H1 (cell line): Measurements from ENCODE around the gene KIF26B. TPM values are rescaled to one million over a fixed set of nuclear protein-coding genes. Genes with fewer than 3 reads are reported as not detected.
"Not testable (repeated sequence)": the region's sequence is repeated elsewhere in the genome, so short reads cannot be mapped to it uniquely, and the experiment has no call there.

Experiments
- CTCF ChIA-PET: fragments of 300-600 bp; sonication (Branson Sonifier 250); formaldehyde crosslinking; loops from one replicate; lab custom pipeline; 2021; ENCODE audit not compliant: partially characterized antibody; lab: Charles Lee
- POLR2A ChIA-PET: fragments of 300-600 bp; sonication (Branson Sonifier 250); formaldehyde crosslinking; loops from one replicate; lab custom pipeline; 2021; ENCODE audit warnings: inconsistent platforms; ENCODE audit not compliant: partially characterized antibody; lab: Charles Lee
- DNase-seq, 2 experiments: peaks; one replicate each; pipeline versions ENCODE4 v3.0.0 to v3.0.0-alpha.2; 2010 to 2022; ENCODE audit warnings: low spot score in 2 of 2, low read depth in 1 of 2, mixed read lengths in 1 of 2
- FAIRE-seq: peaks from 2 replicates; lab custom pipeline; 2011; peaks lifted over from hg19 to GRCh38; lab: Jason Lieb, UNC
- H2AFZ ChIP-seq: 2 replicates; pipeline ENCODE4 v1.8.1; 2012; ENCODE audit warnings: low read length, inconsistent platforms
- H2AK5ac ChIP-seq: 2 replicates; pipeline ENCODE4 v1.6.1; 2013; ENCODE audit warnings: low read depth, low read length
- H2BK120ac ChIP-seq: replicated peaks from 2 replicates; pipeline ENCODE3; 2013; ENCODE audit warnings: low read depth, low read length, inconsistent platforms
- H2BK12ac ChIP-seq: 2 replicates; pipeline ENCODE4 v1.6.1; 2013; ENCODE audit warnings: low read depth, low read length
- H2BK15ac ChIP-seq: 2 replicates; pipeline ENCODE4 v1.6.1; 2013; ENCODE audit warnings: low read length
- H2BK20ac ChIP-seq: 2 replicates; pipeline ENCODE4 v1.6.1; 2013; ENCODE audit warnings: low read length
- H2BK5ac ChIP-seq: 2 replicates; pipeline ENCODE4 v1.6.1; 2013; ENCODE audit warnings: low read depth, low read length
- H3K14ac ChIP-seq: 2 replicates; pipeline ENCODE4 v1.6.1; 2013; ENCODE audit warnings: inconsistent platforms; ENCODE audit not compliant: insufficient read length
- H3K18ac ChIP-seq: 2 replicates; pipeline ENCODE4 v1.6.1; 2013; ENCODE audit warnings: low read length; ENCODE audit errors: extremely low read depth
- H3K23ac ChIP-seq: 2 replicates; pipeline ENCODE4 v1.6.1; 2013; ENCODE audit warnings: inconsistent platforms; ENCODE audit not compliant: insufficient read length
- H3K23me2 ChIP-seq: 2 replicates; pipeline ENCODE4 v1.6.1; 2013; ENCODE audit warnings: low read depth, low read length
- H3K27ac ChIP-seq: 2 replicates; pipeline ENCODE4 v1.6.1; 2011; ENCODE audit warnings: low read depth, low read length, inconsistent platforms
- H3K27me3 ChIP-seq, 4 experiments: replicated peaks in 1 of 4; 1 replicate in 1 of 4; 2 replicates in 3 of 4; pipeline versions ENCODE4 v1.6.1 to v1.8.1; 2011 to 2013; ENCODE audit warnings: low read length in 3 of 4, mild to moderate bottlenecking in 3 of 4, inconsistent platforms in 2 of 4, mixed read lengths in 2 of 4, moderate library complexity in 1 of 4; ENCODE audit not compliant: control insufficient read depth in 3 of 4, insufficient read depth in 3 of 4; ENCODE audit errors: extremely low read depth in 1 of 4
- H3K36me3 ChIP-seq, 4 experiments: 2 replicates each; pipeline versions ENCODE4 v1.6.1 to v1.8.1; 2011 to 2013; ENCODE audit warnings: mild to moderate bottlenecking in 4 of 4, low read length in 3 of 4, moderate library complexity in 2 of 4, control low read depth in 1 of 4, inconsistent platforms in 1 of 4; ENCODE audit not compliant: insufficient read depth in 4 of 4, control insufficient read depth in 2 of 4
- H3K4ac ChIP-seq: replicated peaks from 2 replicates; pipeline ENCODE3; 2013; ENCODE audit warnings: low read length, low read depth, mixed read lengths, inconsistent platforms; ENCODE audit not compliant: insufficient read length
- H3K4me1 ChIP-seq, 4 experiments: replicated peaks in 1 of 4; 1 replicate in 1 of 4; 2 replicates in 3 of 4; pipeline versions ENCODE4 v1.6.1 to v1.8.1; 2011 to 2013; ENCODE audit warnings: low read length in 3 of 4, inconsistent platforms in 2 of 4, mixed read lengths in 1 of 4; ENCODE audit not compliant: insufficient read depth in 4 of 4, control insufficient read depth in 3 of 4
- H3K4me2 ChIP-seq, 2 experiments: 2 replicates each; pipeline versions ENCODE4 v1.6.1 to v1.8.1; 2011 to 2013; ENCODE audit warnings: low read depth in 2 of 2, low read length in 2 of 2, control low read depth in 1 of 2, inconsistent platforms in 1 of 2, mild to moderate bottlenecking in 1 of 2; ENCODE audit not compliant: insufficient read depth in 1 of 2
- H3K4me3 ChIP-seq, 4 experiments: fragments of 200-600, 300-600 bp in 1 of 4; sonication (generic), shearing (Covaris generic), sonication (Bioruptor Twin) in 1 of 4; 2 replicates each; pipeline versions ENCODE4 v1.5.1 to v1.8.1; 2011 to 2016; ENCODE audit warnings: low read length in 4 of 4, low read depth in 3 of 4, control low read depth in 2 of 4, inconsistent platforms in 2 of 4, mild to moderate bottlenecking in 2 of 4, mixed read lengths in 1 of 4, moderate library complexity in 1 of 4; ENCODE audit not compliant: insufficient read depth in 2 of 4; ENCODE audit errors: extremely low read depth in 1 of 4
- H3K56ac ChIP-seq: replicated peaks from 2 replicates; pipeline ENCODE3; 2013; ENCODE audit warnings: low read depth, mild to moderate bottlenecking, mixed read lengths, low read length, inconsistent platforms; ENCODE audit not compliant: insufficient read length
- H3K79me1 ChIP-seq: 2 replicates; pipeline ENCODE4 v1.6.1; 2013; ENCODE audit warnings: low read depth, low read length, control low read depth
- H3K79me2 ChIP-seq, 2 experiments: 2 replicates each; pipeline versions ENCODE4 v1.6.1 to v1.8.1; 2012 to 2013; ENCODE audit warnings: low read length in 2 of 2, mild to moderate bottlenecking in 2 of 2, inconsistent platforms in 1 of 2; ENCODE audit not compliant: insufficient read depth in 2 of 2, control insufficient read depth in 1 of 2
- H3K9ac ChIP-seq, 4 experiments: replicated peaks in 1 of 4; 1 replicate in 1 of 4; 2 replicates in 3 of 4; pipeline versions ENCODE4 v1.6.1 to v1.8.1; 2011 to 2013; ENCODE audit warnings: low read depth in 3 of 4, low read length in 3 of 4, control low read depth in 2 of 4, mild to moderate bottlenecking in 2 of 4, moderate library complexity in 2 of 4, inconsistent platforms in 1 of 4; ENCODE audit errors: extremely low read depth in 1 of 4
- H3K9me3 ChIP-seq, 2 experiments: 2 replicates each; pipeline versions ENCODE4 v1.6.1 to v1.8.1; 2012 to 2013; ENCODE audit warnings: mild to moderate bottlenecking in 2 of 2, moderate library complexity in 2 of 2, control low read depth in 1 of 2, inconsistent platforms in 1 of 2, low read depth in 1 of 2, low read length in 1 of 2, mixed read lengths in 1 of 2; ENCODE audit not compliant: insufficient read depth in 2 of 2
- H4K20me1 ChIP-seq, 2 experiments: replicated peaks in 1 of 2; 2 replicates each; pipeline versions ENCODE3 to v1.8.1; 2011 to 2013; ENCODE audit warnings: inconsistent platforms in 2 of 2, low read length in 2 of 2, mild to moderate bottlenecking in 1 of 2; ENCODE audit not compliant: insufficient read depth in 2 of 2, control insufficient read depth in 1 of 2
- H4K5ac ChIP-seq: 2 replicates; pipeline ENCODE4 v1.6.1; 2013; ENCODE audit warnings: low read length, low read depth, mixed read lengths, inconsistent platforms; ENCODE audit not compliant: insufficient read length
- H4K8ac ChIP-seq: 2 replicates; pipeline ENCODE4 v1.8.0; 2013; ENCODE audit warnings: mild to moderate bottlenecking, moderate library complexity, low read length, inconsistent platforms; ENCODE audit not compliant: insufficient read depth; ENCODE audit errors: extremely low read depth
- H4K91ac ChIP-seq: replicated peaks from 2 replicates; pipeline ENCODE3; 2013; ENCODE audit warnings: low read length, mixed read lengths, inconsistent platforms; ENCODE audit not compliant: insufficient read length
- WGBS, 2 experiments: shearing (Covaris generic) in 1 of 2; methylation state at CpG; one replicate each; pipeline versions ENCODE4 v1.1.6 to v1.1.7; 2013 to 2015; ENCODE audit warnings: low lambda C conversion rate in 2 of 2, mixed read lengths in 2 of 2, inconsistent platforms in 1 of 2, low coverage in 1 of 2, missing lambda C conversion rate in 1 of 2; ENCODE audit not compliant: insufficient replicate concordance in 2 of 2, insufficient coverage in 1 of 2, insufficient read length in 1 of 2; ENCODE audit errors: extremely low coverage in 1 of 2, missing lambda C conversion rate in 1 of 2; 5-methylcytosine and 5-hydroxymethylcytosine counted together
- polyA plus RNA-seq, 7 experiments: library from polyadenylated mRNA; depleted of rRNA in 3 of 7; stranded (reverse) in 5 of 7; unstranded in 2 of 7; fragments of >200 nt in 5 of 7; fragments of 200-250 nt in 2 of 7; gene quantifications; 1 replicate in 5 of 7; 2 replicates in 1 of 7; 4 replicates in 1 of 7; pipeline versions ENCODE4 v1.2.1 to v1.2.3, GENCODE V29; 2011 to 2013; ENCODE audit warnings: missing spikeins in 2 of 7, mixed read lengths in 2 of 7
- total RNA-seq: library from RNA; stranded (reverse); fragmentation: NEBNext Ultra II Directional; extraction: Animal tissue kit (Norgen Biotek cat#: 25700); gene quantifications from 2 replicates; pipeline ENCODE4 v1.2.1, GENCODE V29; 2021

KIF26B gene
- total and polyA plus RNA-seq, 2 of the 8 experiments (the other 6 are each of a cell fraction or from before 2014, with no cell fraction given): 0.06 to 0.28 TPM

DNA sequence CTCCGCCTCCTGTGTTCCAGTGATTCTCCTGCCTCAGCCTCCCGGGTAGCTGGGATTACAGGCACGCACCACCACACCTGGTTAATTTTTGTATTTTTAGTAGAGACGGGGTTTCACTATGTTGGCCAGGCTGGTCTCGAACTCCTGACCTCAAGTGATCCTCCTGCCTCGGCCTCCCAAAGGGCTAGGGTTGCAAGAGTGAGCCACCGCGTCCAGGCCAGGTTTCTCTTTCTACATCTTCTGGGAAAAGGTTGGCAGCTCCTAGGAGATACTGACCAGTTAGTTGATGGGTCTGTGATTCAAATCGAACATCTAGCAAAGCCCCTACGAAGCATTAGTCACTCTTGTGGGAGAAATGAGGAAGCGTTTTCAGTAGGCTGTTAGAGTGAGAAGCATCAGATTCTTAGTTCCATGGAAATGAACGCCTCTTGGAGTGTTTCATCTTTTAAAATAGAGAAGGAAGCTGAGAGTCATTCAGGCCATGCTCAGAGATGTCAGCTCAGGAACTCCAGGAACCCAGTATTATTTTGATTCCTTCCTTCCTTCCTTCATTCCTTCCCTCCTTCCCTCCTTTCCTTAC lies 204.4 kb downstream of the KIF26B start:
- H2AK5ac ChIP-seq, H3K9ac ChIP-seq, H3K4me3 ChIP-seq, H3K23ac ChIP-seq, H2BK12ac ChIP-seq, H2AFZ ChIP-seq, H4K20me1 ChIP-seq, DNase-seq, H4K91ac ChIP-seq, H3K36me3 ChIP-seq, H3K23me2 ChIP-seq, H3K56ac ChIP-seq, H3K4me2 ChIP-seq, H3K9me3 ChIP-seq, H3K18ac ChIP-seq, H4K8ac ChIP-seq, H3K14ac ChIP-seq, H3K4ac ChIP-seq, H3K27ac ChIP-seq, FAIRE-seq, H4K5ac ChIP-seq, H2BK15ac ChIP-seq, H2BK120ac ChIP-seq, H2BK5ac ChIP-seq, H3K79me1 ChIP-seq, H3K27me3 ChIP-seq, H3K4me1 ChIP-seq, POLR2A ChIA-PET, H2BK20ac ChIP-seq, H3K79me2 ChIP-seq: not testable (repeated sequence)
- WGBS, 2 experiments: 93% methylated on average over 12 of the region's 12 CpGs; no CpG with 5 or more reads in 1 of the 2 experiments
- CTCF ChIA-PET: interaction anchor here (0.7 kb wide), 1 partner anchor 22 kb away, joined by 4 read pairs; no protein-coding TSS in a partner anchor
